ENCODE results near the gene ADGRG6. TPM values are rescaled to one million over a fixed set of nuclear protein-coding genes. Genes with fewer than 3 reads are reported as not detected.

Gene ADGRG6
- total and polyA plus RNA-seq, 2 of the 8 experiments (the other 6 are each of a cell fraction or from before 2014, with no cell fraction given), result 1.1 to 6.2 TPM

GRCh38 chr6:142292166-142292924 is 9.5 kb upstream of the ADGRG6 start (continued):
- TF ChIP-seq CHD7 (IDR thresholded peaks at IDR 0.05; ENCODE audit: insufficient replicate concordance, low read length) (no peak), E2F6 (IDR thresholded peaks at IDR 0.05) (no peak), TAF1 (IDR thresholded peaks at IDR 0.05; ENCODE audit: low read depth, low read length) (no peak), MAX (IDR thresholded peaks at IDR 0.05) (no peak), MAFK (IDR thresholded peaks at IDR 0.05; ENCODE audit: low read depth, low read length) (no peak), JUND (IDR thresholded peaks at IDR 0.05; ENCODE audit: low read length) (no peak), CBX8 (IDR thresholded peaks at IDR 0.05; ENCODE audit: borderline replicate concordance, low read depth, low read length) (no peak), HDAC2 (IDR thresholded peaks at IDR 0.05; ENCODE audit: borderline replicate concordance in 1 of 2, low read depth in 2 of 2, low read length in 2 of 2) (no peak)

All from H1 (cell line).